Thyroid gland (tissue), 4 donors: Measurements from ENCODE around the gene HAND2.

Experiments used
- POLR2A ChIP-seq, 2 donors: fragments of 450-650 bp; IDR thresholded peaks; one replicate each; pipeline ENCODE4 v1.6.1; 2017; ENCODE audit warnings: antibody characterized with exemption in 2 of 2, mild to moderate bottlenecking in 2 of 2, moderate library complexity in 1 of 2
- TF ChIP-seq, protein P1 (sequence below), 6 experiments: fragments of 200-600 bp in 3 of 6; fragments of 450-650 bp in 3 of 6; sonication (generic) in 3 of 6; IDR thresholded peaks; one replicate each; pipeline ENCODE4 v1.5.1; 2016 to 2019; ENCODE audit warnings: antibody characterized with exemption in 6 of 6, mild to moderate bottlenecking in 2 of 6, inconsistent platforms in 1 of 6, moderate library complexity in 1 of 6

DNA sequence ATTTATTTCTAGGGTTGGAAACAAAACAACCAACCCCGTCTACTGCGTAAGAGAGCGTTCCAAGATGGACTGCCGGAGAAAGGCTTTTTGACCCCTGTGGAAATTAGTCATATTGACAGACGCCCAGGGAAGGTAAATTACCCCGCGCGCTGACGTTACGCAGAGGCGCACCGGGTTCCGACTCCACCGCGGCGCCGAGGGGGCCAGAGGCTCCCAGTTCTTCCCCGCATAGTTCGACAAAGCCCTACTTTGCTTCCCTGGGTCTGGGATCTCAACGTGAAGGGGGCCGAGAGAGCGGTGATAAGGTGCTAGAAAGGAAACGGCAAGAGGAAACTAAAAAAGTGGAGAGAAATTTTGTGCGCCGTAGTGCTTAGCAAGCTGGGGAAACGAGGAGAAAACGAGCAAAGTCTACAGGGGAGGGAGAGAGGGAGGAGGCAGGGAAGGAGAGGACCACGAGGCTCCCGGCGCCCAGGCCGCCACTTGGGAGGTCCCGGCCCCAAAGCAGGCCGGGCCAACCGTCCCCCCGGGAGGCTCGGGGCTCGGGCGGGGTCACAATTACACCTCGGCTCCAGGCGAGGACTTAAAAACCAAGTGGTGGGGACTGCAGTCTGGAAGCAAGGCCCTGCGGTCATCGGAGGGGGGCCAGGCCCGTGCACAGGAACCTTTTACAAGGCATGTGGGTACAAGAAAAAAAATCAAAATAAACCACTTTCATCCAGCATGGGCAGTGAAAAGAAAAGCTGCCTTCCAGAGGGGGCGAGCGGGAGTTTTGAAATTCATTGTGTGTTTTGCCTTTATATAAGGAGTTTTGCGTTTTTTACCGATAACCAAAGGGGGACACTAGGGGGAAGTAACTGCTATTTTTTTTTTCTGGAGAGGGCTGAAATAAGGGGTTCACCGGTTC is 13.2 kb downstream of the HAND2 start:
- TF ChIP-seq, protein P1, sequence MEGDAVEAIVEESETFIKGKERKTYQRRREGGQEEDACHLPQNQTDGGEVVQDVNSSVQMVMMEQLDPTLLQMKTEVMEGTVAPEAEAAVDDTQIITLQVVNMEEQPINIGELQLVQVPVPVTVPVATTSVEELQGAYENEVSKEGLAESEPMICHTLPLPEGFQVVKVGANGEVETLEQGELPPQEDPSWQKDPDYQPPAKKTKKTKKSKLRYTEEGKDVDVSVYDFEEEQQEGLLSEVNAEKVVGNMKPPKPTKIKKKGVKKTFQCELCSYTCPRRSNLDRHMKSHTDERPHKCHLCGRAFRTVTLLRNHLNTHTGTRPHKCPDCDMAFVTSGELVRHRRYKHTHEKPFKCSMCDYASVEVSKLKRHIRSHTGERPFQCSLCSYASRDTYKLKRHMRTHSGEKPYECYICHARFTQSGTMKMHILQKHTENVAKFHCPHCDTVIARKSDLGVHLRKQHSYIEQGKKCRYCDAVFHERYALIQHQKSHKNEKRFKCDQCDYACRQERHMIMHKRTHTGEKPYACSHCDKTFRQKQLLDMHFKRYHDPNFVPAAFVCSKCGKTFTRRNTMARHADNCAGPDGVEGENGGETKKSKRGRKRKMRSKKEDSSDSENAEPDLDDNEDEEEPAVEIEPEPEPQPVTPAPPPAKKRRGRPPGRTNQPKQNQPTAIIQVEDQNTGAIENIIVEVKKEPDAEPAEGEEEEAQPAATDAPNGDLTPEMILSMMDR (IDR thresholded peaks at IDR 0.05) = no peak
- no peak for TF ChIP-seq POLR2A (IDR thresholded peaks at IDR 0.05)
